ENCODE data around the gene MGAT4A.

The MGAT4A gene

DNA sequence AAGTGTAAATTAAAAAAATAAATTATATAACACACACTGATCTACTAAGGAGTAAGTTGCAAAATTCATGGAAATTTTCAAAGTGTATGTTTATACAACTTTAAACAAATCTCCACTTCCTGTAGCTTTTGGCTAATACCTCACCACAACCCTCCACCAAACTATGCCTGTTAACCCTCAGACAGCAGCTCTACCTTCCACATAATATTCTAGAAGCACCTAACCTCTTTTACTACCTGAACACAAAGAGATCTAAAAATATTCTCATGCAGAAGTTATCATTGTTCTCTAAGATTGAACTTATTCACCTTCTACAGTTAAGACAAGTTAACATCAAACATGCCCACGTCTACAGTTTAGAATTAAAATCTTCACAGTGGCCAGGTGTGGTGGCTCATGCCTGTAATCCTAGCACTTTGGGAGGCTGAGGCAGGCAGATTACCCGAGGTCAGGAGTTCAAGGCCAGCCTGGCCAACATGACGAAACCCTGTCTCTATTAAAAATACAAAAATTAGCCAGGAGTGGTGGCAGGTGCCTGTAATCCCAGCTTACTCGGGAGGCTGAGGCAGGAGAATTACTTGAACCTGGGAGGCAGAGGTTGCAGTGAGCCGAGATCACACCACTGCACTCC lies 2.7 kb downstream of the MGAT4A start:
- DNase-seq: peak; percentile 58

GRCh38 chr2:98727369-98728087 lies 3.4 kb downstream of the MGAT4A start:
- DNase-seq: no peak

GRCh38 chr2:98726735-98727368 lies 4.1 kb downstream of the MGAT4A start:
- no peak for DNase-seq

DNA sequence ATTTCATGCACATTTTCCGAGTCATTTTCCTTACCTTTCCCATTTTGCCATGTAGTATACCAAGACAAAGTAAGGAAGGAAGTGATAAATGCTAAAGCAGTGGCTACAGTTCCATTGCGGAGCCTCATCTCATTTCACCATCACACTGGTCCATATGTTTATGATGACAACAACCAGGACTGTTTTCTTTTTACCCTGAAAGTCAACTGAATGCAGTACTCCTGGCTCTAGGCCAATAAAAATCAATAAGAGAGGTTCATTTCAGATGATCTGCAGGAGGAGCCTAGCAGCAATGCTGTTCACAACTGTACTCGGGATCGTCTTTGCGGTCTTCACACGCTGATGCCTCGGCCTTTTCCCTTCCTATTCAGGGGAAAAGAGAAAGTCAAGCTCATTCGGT lies 4.7 kb downstream of the MGAT4A start:
- peak; percentile 37 for DNase-seq

DNA sequence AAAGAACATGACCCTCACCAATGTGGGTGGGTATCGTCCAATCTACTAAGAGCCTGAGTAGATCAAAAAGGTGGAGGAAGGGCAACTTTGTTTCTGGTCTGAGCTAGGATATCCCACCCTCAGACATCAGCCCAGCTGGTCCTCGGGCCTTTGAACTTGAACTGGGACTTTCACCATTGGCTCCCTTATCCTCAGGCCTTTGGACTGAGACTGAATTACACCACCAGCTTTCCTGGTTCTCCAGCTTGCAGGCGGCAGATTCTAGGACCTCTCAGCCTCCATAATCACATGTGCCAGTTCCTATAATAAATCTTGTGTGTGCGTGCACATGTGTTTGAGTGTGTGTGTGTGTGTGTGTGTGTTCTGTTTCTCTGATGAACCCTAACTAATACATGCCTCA lies 10.6 kb downstream of the MGAT4A start:
- DNase-seq: no peak

GRCh38 chr2:98717621-98718020 lies 13.3 kb downstream of the MGAT4A start:
- no peak for DNase-seq

- no peak for DNase-seq
Observed at GRCh38 chr2:98716786-98717185, 14.1 kb downstream of the MGAT4A start.

GRCh38 chr2:98715812-98716451 lies 15.0 kb downstream of the MGAT4A start:
- peak; percentile 29 for DNase-seq

- DNase-seq: no peak
Observed at GRCh38 chr2:98713332-98714015, 17.5 kb downstream of the MGAT4A start.

GRCh38 chr2:98712145-98712544 lies 18.8 kb downstream of the MGAT4A start:
- DNase-seq: no peak

DNA sequence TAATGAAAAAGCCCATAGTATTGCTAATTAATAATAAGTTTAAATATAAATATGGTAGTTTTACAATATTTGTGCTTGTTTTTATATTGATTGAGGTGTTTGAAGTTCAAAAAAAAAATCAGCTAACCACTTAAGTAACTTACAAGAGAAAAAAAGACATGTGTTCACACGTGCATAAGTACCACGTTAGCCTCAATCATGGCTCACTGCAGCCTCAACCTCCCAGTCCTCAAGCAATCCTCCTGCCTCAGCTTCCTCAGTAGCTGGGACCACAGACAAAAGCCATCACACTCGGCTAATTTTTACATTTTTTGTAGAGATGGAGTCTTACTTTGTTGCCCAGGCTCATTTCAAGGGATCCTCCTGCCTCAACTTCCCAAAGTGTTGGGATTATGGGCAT lies 19.4 kb downstream of the MGAT4A start:
- DNase-seq: no peak

- DNase-seq: no peak
Observed at GRCh38 chr2:98710734-98711133, 20.2 kb downstream of the MGAT4A start.

DNA sequence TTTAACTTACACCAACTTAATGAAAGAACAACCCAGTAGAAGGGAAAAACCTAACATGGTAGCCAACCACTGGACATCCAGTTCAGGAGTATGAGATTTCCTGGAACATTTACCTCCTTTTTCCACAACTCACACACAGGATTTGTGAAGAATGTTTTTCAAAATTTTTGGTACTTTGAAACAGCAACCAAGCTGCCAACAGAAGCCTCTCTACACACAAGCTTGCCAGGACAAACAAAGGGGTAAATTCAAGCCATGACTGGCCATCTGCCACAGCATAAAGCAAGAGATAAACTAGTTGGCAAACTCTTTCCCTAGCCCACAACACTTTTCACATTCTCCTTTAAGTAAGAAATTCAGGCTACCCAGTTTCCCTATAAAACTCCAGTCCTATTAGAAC lies 21.4 kb downstream of the MGAT4A start:
- DNase-seq: no peak

- DNase-seq: no peak
Observed at GRCh38 chr2:98708396-98709186, 22.3 kb downstream of the MGAT4A start.

- DNase-seq: no peak
Observed at GRCh38 chr2:98706591-98706990, 24.3 kb downstream of the MGAT4A start.

DNA sequence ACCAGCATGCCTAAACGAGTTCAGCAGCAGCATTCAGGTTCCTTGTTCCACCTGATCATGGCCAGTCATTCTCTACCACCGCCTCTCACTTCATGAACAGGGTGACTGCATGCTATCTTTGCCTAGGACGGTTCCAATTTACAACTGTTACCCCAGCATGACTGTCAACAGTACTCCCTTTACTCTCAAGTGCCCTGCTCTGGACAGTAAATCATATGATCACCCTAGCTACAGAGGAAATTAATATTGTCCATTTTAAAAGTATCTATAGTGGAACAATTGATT lies 25.7 kb downstream of the MGAT4A start:
- no peak for DNase-seq

GRCh38 chr2:98704499-98705332 lies 26.2 kb downstream of the MGAT4A start:
- no peak for DNase-seq

GRCh38 chr2:98703738-98704137 lies 27.2 kb downstream of the MGAT4A start:
- no peak for DNase-seq

- DNase-seq: no peak
Observed at GRCh38 chr2:98702858-98703620, 27.9 kb downstream of the MGAT4A start.

DNA sequence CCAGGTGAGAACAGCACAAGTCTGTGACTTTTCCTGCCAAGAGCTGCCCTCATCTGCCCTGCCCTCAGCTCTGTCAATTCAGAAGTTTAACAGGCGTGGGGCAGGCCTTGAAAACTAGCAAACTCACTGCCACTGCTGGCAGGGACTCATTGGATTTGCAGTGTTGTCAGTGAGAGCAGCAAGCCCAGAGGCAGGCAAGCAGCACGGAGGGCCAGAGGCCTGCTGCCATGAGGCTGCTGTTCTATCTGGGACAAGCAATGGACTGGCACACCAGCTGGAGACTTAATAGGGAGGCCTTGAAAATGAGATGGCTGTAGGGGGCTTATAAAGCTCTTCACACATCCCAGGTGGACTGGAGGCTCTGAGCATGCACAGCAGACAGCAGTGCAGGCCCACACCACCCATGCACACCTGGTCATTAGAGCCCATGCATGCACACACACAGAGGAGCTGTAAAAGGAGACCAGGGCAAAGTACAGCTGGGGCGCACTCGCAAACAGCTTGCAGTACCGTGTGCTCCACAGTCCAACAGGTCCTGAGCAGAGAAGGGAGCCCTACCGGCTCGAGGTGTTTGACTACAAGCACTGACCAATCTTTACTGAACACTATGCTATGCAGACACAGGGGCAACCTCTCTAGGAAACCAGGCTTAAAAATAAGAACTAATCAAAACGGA lies 28.7 kb downstream of the MGAT4A start:
- DNase-seq: no peak

All from CD4-positive, alpha-beta T cell treated with Interleukin-4 for 4 hours (primary cell).